Measurements from ENCODE around the gene DDX28. TPM values are rescaled to one million over a fixed set of nuclear protein-coding genes. Genes with fewer than 3 reads are reported as not detected.

DDX28 gene
- total and polyA plus RNA-seq, 2 of the 4 experiments (the other 2 are of a cell fraction): 9.2 to 10.0 TPM

GRCh38 chr16:68041783-68042182 is 18.8 kb upstream of the DDX28 start:
- no peak overlapping the region for H3K18ac ChIP-seq (ENCODE audit: low read depth, low read length)
- ATAC-seq (ENCODE audit: low read depth): no peak
- TF ChIP-seq RCOR1 (IDR thresholded peaks at IDR 0.05; ENCODE audit: insufficient replicate concordance, low read length): no peak
- TF ChIP-seq USF2 (IDR thresholded peaks at IDR 0.05; ENCODE audit: low read depth, low read length): no peak
- TF ChIP-seq CTCF (conservative IDR thresholded peaks at IDR 0.05; ENCODE audit: low read depth, low read length): no peak
- no peak for TF ChIP-seq BHLHE40 (IDR thresholded peaks at IDR 0.05; ENCODE audit: low read depth, low read length)
- no peak for TF ChIP-seq RFX5 (IDR thresholded peaks at IDR 0.05; ENCODE audit: low read depth, low read length)
- TF ChIP-seq MAZ (IDR thresholded peaks at IDR 0.05; ENCODE audit: borderline replicate concordance, low read depth, low read length): no peak
- no peak for TF ChIP-seq MXI1 (IDR thresholded peaks at IDR 0.05; ENCODE audit: borderline replicate concordance, low read depth, low read length)
- TF ChIP-seq POLR2A (IDR thresholded peaks at IDR 0.05; ENCODE audit: low read depth, low read length): no peak
- TF ChIP-seq NFE2L2 (IDR thresholded peaks at IDR 0.05; ENCODE audit: low read depth, low read length): no peak
- no peak for TF ChIP-seq CEBPB (IDR thresholded peaks at IDR 0.05; ENCODE audit: low read depth, low read length)
- TF ChIP-seq FOS (IDR thresholded peaks at IDR 0.05; ENCODE audit: low read depth, low read length): no peak
- no peak for TF ChIP-seq CHD1 (IDR thresholded peaks at IDR 0.05; ENCODE audit: low read depth, low read length)
- TF ChIP-seq SMC3 (IDR thresholded peaks at IDR 0.05; ENCODE audit: low read depth, low read length): no peak
- TF ChIP-seq, protein P1, sequence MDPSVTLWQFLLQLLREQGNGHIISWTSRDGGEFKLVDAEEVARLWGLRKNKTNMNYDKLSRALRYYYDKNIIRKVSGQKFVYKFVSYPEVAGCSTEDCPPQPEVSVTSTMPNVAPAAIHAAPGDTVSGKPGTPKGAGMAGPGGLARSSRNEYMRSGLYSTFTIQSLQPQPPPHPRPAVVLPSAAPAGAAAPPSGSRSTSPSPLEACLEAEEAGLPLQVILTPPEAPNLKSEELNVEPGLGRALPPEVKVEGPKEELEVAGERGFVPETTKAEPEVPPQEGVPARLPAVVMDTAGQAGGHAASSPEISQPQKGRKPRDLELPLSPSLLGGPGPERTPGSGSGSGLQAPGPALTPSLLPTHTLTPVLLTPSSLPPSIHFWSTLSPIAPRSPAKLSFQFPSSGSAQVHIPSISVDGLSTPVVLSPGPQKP (IDR thresholded peaks at IDR 0.05; ENCODE audit: borderline replicate concordance, low read depth, low read length): no peak
- no peak for TF ChIP-seq RAD21 (IDR thresholded peaks at IDR 0.05; ENCODE audit: low read length)

More at GRCh38 chr16:68041783-68042182, 18.8 kb upstream of the DDX28 start:
- no peak overlapping the region for H3K14ac ChIP-seq (replicated peaks; ENCODE audit: low read depth, low read length)
- WGBS, 2 experiments (ENCODE audit: extremely low coverage in 2 of 2, insufficient read length in 1 of 2): no CpG with 5 or more reads among the region's 2 CpGs
- no peak overlapping the region for H2BK20ac ChIP-seq (ENCODE audit: low read depth, low read length)
- H3K23ac ChIP-seq (ENCODE audit: low read depth, low read length): no peak overlapping the region
- DNase-seq: no peak
- no peak overlapping the region for H3K4ac ChIP-seq (ENCODE audit: low read depth, low read length)
- H4K20me1 ChIP-seq (ENCODE audit: insufficient read depth, low read length): no peaks in the 10 kb centered on the region
- no peak overlapping the region for H2BK15ac ChIP-seq (ENCODE audit: low read depth, low read length)
- H3K79me1 ChIP-seq (ENCODE audit: low read depth in 1 of 2, low read length in 2 of 2): no peaks in the 10 kb centered on the region
- H3K56ac ChIP-seq (ENCODE audit: extremely low read depth, insufficient read depth, low read length): no peak overlapping the region
- peaks cover 11% of the 10 kb centered on the region for H3K36me3 ChIP-seq (ENCODE audit: control insufficient read depth, insufficient read depth, low read length)
- no peak overlapping the region for H2BK5ac ChIP-seq (ENCODE audit: low read depth, low read length, poor library complexity, severe bottlenecking)
- no peak overlapping the region for H4K91ac ChIP-seq (ENCODE audit: insufficient read depth, low read depth, low read length)
- no peak overlapping the region for H2BK120ac ChIP-seq (ENCODE audit: low read depth, low read length)
- no peak overlapping the region for H3K9ac ChIP-seq (ENCODE audit: low read depth, low read length)
- no peaks in the 10 kb centered on the region for H3K9me3 ChIP-seq (ENCODE audit: control insufficient read depth, insufficient read depth, low read length)
- H3K4me2 ChIP-seq (ENCODE audit: low read depth, low read length): no peak overlapping the region
- ChIA-PET CTCF (no interaction called here), POLR2A (ENCODE audit: unreplicated experiment) (no interaction called here)
- no TSS peak for BruUV-seq (replicated peaks)
- no peak overlapping the region for H2AK5ac ChIP-seq (ENCODE audit: low read depth, low read length)
- H2AFZ ChIP-seq (replicated peaks; ENCODE audit: low read length, poor library complexity): no peak overlapping the region
- H4K8ac ChIP-seq (ENCODE audit: low read depth in 2 of 2, low read length in 2 of 2): no peak overlapping the region
- no peaks in the 10 kb centered on the region for H3K9me1 ChIP-seq (ENCODE audit: insufficient read depth, low read length)
- intact Hi-C loops (cut with micrococcal nuclease) (no loop called here), in situ Hi-C loops (cut with MboI; ENCODE audit: low sequenced_read_pairs) (no loop called here), dilution Hi-C loops (cut with HindIII; ENCODE audit: low sequenced_read_pairs, unreplicated experiment) (no loop called here)
- no peak overlapping the region for H2AK9ac ChIP-seq (replicated peaks; ENCODE audit: low read depth, low read length, poor library complexity)
- H3K4me3 ChIP-seq (ENCODE audit: insufficient read depth, low read depth, low read length): no peak overlapping the region
- no peaks in the 10 kb centered on the region for H3K4me1 ChIP-seq (ENCODE audit: control insufficient read depth, insufficient read depth, low read length)
- H3K27ac ChIP-seq (ENCODE audit: insufficient read depth, low read length): no peak overlapping the region
- no peak overlapping the region for H4K5ac ChIP-seq (ENCODE audit: low read depth, low read length)
- H3K27me3 ChIP-seq (ENCODE audit: control insufficient read depth, insufficient read depth, low read length): no peaks in the 10 kb centered on the region
